Measurements from ENCODE around the gene TTC21B. TPM values are rescaled to one million over a fixed set of nuclear protein-coding genes. Genes with fewer than 3 reads are reported as not detected.
A peak's percentile ranks its signal among the peaks of the same experiment; 100 is the strongest.

Gene TTC21B
- total RNA-seq, 1 donor from 2014 or later = 4.8 TPM

GRCh38 chr2:165920748-165921147 is 32.8 kb downstream of the TTC21B start:
- ATAC-seq = no peak

- ATAC-seq = no peak
Measured at GRCh38 chr2:165913636-165914035, 39.9 kb downstream of the TTC21B start.

GRCh38 chr2:165911981-165912380 is 41.6 kb downstream of the TTC21B start:
- ATAC-seq = no peak

GRCh38 chr2:165911231-165911630 is 42.3 kb downstream of the TTC21B start:
- ATAC-seq = no peak

GRCh38 chr2:165909466-165909865 is 44.1 kb downstream of the TTC21B start:
- ATAC-seq = no peak

- no peak for ATAC-seq
Measured at GRCh38 chr2:165905854-165906253, 47.7 kb downstream of the TTC21B start.

- ATAC-seq = no peak
Measured at GRCh38 chr2:165905269-165905668, 48.3 kb downstream of the TTC21B start.

GRCh38 chr2:165904432-165904831 is 49.1 kb downstream of the TTC21B start:
- ATAC-seq = no peak

- no peak for ATAC-seq
Measured at GRCh38 chr2:165903406-165903805, 50.2 kb downstream of the TTC21B start.

GRCh38 chr2:165902934-165903333 is 50.6 kb downstream of the TTC21B start:
- no peak for ATAC-seq

GRCh38 chr2:165901620-165902298 is 51.8 kb downstream of the TTC21B start:
- no peak for ATAC-seq

- no peak for ATAC-seq
Measured at GRCh38 chr2:165899311-165899710, 54.3 kb downstream of the TTC21B start.

GRCh38 chr2:165898381-165898780 is 55.2 kb downstream of the TTC21B start:
- peak; percentile 80 for ATAC-seq

- no peak for ATAC-seq
Measured at GRCh38 chr2:165897726-165898125, 55.9 kb downstream of the TTC21B start.

GRCh38 chr2:165897074-165897473 is 56.5 kb downstream of the TTC21B start:
- no peak for ATAC-seq

GRCh38 chr2:165895974-165896373 is 57.6 kb downstream of the TTC21B start:
- no peak for ATAC-seq

- no peak for ATAC-seq
Measured at GRCh38 chr2:165893556-165893955, 60.0 kb downstream of the TTC21B start.

- ATAC-seq = no peak
Measured at GRCh38 chr2:165892526-165892925, 61.0 kb downstream of the TTC21B start.

GRCh38 chr2:165891943-165892342 is 61.6 kb downstream of the TTC21B start:
- ATAC-seq = no peak

GRCh38 chr2:165891345-165891744 is 62.2 kb downstream of the TTC21B start:
- no peak for ATAC-seq

- ATAC-seq = no peak
Measured at GRCh38 chr2:165889798-165890197, 63.8 kb downstream of the TTC21B start.

GRCh38 chr2:165889158-165889557 is 64.4 kb downstream of the TTC21B start:
- ATAC-seq = no peak

- no peak for ATAC-seq
Measured at GRCh38 chr2:165888171-165888570, 65.4 kb downstream of the TTC21B start.

GRCh38 chr2:165886487-165887146 is 67.0 kb downstream of the TTC21B start:
- ATAC-seq = no peak

Measured in esophagus mucosa (tissue), 1 donor.